Keratinocyte (primary cell): Measurements from ENCODE around the gene FHDC1. TPM values are rescaled to one million over a fixed set of nuclear protein-coding genes. Genes with fewer than 3 reads are reported as not detected.

Experiments
- DNase-seq: peaks from one replicate; pipeline ENCODE4 v3.0.0-alpha.2; 2011; ENCODE audit warnings: low read depth, missing footprints, low spot score
- FAIRE-seq: peaks from 2 replicates; lab custom pipeline; 2011; peaks lifted over from hg19 to GRCh38; lab: Jason Lieb, UNC
- H2AFZ ChIP-seq: 2 replicates; pipeline ENCODE4 v1.6.0; 2012; ENCODE audit warnings: low read length, control low read depth, inconsistent platforms; ENCODE audit not compliant: control insufficient read depth
- H3K27ac ChIP-seq: 2 replicates; pipeline ENCODE4 v1.5.1; 2011; ENCODE audit warnings: low read length; ENCODE audit not compliant: control insufficient read depth, insufficient read depth
- H3K27me3 ChIP-seq: 3 replicates; pipeline ENCODE4 v1.6.0; 2011; ENCODE audit warnings: low read length; ENCODE audit not compliant: control insufficient read depth, insufficient read depth; ENCODE audit errors: extremely low read depth
- H3K36me3 ChIP-seq, 2 experiments: 2 replicates in 1 of 2; 3 replicates in 1 of 2; pipeline ENCODE4 v1.5.1; 2011; ENCODE audit warnings: low read length in 2 of 2, mild to moderate bottlenecking in 1 of 2; ENCODE audit not compliant: control insufficient read depth in 2 of 2, insufficient read depth in 2 of 2; ENCODE audit errors: extremely low read depth in 1 of 2
- H3K4me1 ChIP-seq: 3 replicates; pipeline ENCODE4 v1.5.1; 2011; ENCODE audit warnings: low read length; ENCODE audit not compliant: control insufficient read depth, insufficient read depth; ENCODE audit errors: extremely low read depth
- H3K4me2 ChIP-seq: 3 replicates; pipeline ENCODE4 v1.6.0; 2011; ENCODE audit warnings: low read depth, low read length; ENCODE audit not compliant: control insufficient read depth, insufficient read depth; ENCODE audit errors: extremely low read depth
- H3K4me3 ChIP-seq, 3 experiments: fragments of 200-600 bp in 1 of 3; sonication (generic) in 1 of 3; 2 replicates in 2 of 3; 3 replicates in 1 of 3; pipeline ENCODE4 v1.5.1; 2011 to 2016; ENCODE audit warnings: low read length in 3 of 3, mild to moderate bottlenecking in 3 of 3, control low read depth in 2 of 3, inconsistent platforms in 1 of 3, low read depth in 1 of 3, mixed read lengths in 1 of 3, mixed run types in 1 of 3, moderate library complexity in 1 of 3; ENCODE audit not compliant: control insufficient read depth in 2 of 3, insufficient read depth in 2 of 3; ENCODE audit errors: extremely low read depth in 1 of 3
- H3K79me2 ChIP-seq: 2 replicates; pipeline ENCODE4 v1.6.0; 2012; ENCODE audit warnings: low read length; ENCODE audit not compliant: control insufficient read depth, insufficient read depth
- H3K9ac ChIP-seq: 3 replicates; pipeline ENCODE4 v1.6.0; 2011; ENCODE audit warnings: low read length; ENCODE audit not compliant: control insufficient read depth, insufficient read depth; ENCODE audit errors: extremely low read depth
- H3K9me1 ChIP-seq: 3 replicates; pipeline ENCODE4 v1.6.0; 2011; ENCODE audit warnings: low read length; ENCODE audit not compliant: control insufficient read depth, insufficient read depth; ENCODE audit errors: extremely low read depth
- H3K9me3 ChIP-seq: 2 replicates; pipeline ENCODE4 v1.5.1; 2012; ENCODE audit warnings: low read depth, low read length; ENCODE audit not compliant: control insufficient read depth
- H4K20me1 ChIP-seq: 3 replicates; pipeline ENCODE4 v1.6.0; 2011; ENCODE audit warnings: low read length; ENCODE audit not compliant: control insufficient read depth, insufficient read depth; ENCODE audit errors: extremely low read depth
- EZH2 ChIP-seq: IDR thresholded peaks from one replicate; pipeline ENCODE4 v1.6.1; 2012; ENCODE audit warnings: inconsistent platforms, mild to moderate bottlenecking, low read length, moderate library complexity
- dilution Hi-C: fragments of 300-500 bp; cut with MboI; formaldehyde crosslinking; loops from one replicate; pipeline ENCODE4 v1.7.0; 2020; ENCODE audit warnings: low sequenced_read_pairs; ENCODE audit not compliant: extremely low pct_ligation_motif_present
- polyA plus RNA-seq, 5 experiments: library from polyadenylated mRNA; depleted of rRNA in 3 of 5; stranded (reverse) in 3 of 5; stranded (forward) in 1 of 5; unstranded in 1 of 5; fragments of >200 nt; gene quantifications; 1 replicate in 1 of 5; 2 replicates in 3 of 5; 3 replicates in 1 of 5; pipeline versions ENCODE4 v1.2.1 to v1.2.3, GENCODE V29; 2011 to 2012; ENCODE audit warnings: missing spikeins in 2 of 5, low read depth in 1 of 5, low replicate concordance in 1 of 5
- TF ChIP-seq, protein P1 (sequence below), 3 experiments: IDR thresholded peaks in 1 of 3; conservative IDR thresholded peaks in 1 of 3; optimal IDR thresholded peaks in 1 of 3; 2 replicates in 2 of 3; 3 replicates in 1 of 3; pipeline versions ENCODE3 to v1.5.1; 2011; ENCODE audit warnings: low read length in 3 of 3, mild to moderate bottlenecking in 3 of 3, moderate library complexity in 2 of 3, control low read depth in 1 of 3, inconsistent platforms in 1 of 3; ENCODE audit not compliant: insufficient read depth in 2 of 3; ENCODE audit errors: extremely low read depth in 1 of 3

FHDC1 gene
- polyA plus RNA-seq, 1 donor (not counting 4 experiments of a cell fraction or from before 2014, with no cell fraction given) = 1.6 TPM

DNA sequence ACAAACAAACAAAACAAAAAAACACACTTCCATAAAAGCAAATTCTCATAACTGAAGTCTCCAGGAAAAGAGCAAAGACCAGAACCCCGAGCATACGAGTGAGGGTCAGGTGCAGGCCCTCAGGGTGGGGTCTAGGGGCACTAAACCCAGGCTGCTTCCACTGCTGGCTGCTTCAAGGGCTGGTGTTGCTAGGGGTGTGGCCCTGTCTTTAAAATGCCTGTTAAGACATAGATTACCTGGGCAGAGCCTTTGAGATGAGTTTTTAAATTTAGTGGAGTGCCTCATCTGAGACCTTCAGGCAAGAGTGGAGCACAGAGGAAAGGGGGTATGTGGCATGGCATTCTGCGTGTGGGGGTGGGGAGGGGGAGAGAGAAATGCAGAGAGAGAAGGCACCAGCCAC is 87.0 kb downstream of the FHDC1 start:
- DNase-seq (no peak), FAIRE-seq (no peak)
- Histone ChIP-seq H3K4me1 (peaks cover 26% of the 10 kb centered on the region), H3K9ac (peak overlapping the region; percentile 58), H4K20me1 (no peaks in the 10 kb centered on the region), H3K36me3 (no peaks in the 10 kb centered on the region), H3K27me3 (no peaks in the 10 kb centered on the region), H3K9me3 (peaks cover 6% of the 10 kb centered on the region), H3K27ac (peak overlapping the region; percentile 64), H3K9me1 (no peaks in the 10 kb centered on the region), H2AFZ (peak overlapping the region; percentile 72), H3K4me2 (peak overlapping the region; percentile 83), H3K79me2 (no peaks in the 10 kb centered on the region), H3K4me3 (peak overlapping the region in 1 of 3 experiments; percentile 27)
- TF ChIP-seq, protein P1, sequence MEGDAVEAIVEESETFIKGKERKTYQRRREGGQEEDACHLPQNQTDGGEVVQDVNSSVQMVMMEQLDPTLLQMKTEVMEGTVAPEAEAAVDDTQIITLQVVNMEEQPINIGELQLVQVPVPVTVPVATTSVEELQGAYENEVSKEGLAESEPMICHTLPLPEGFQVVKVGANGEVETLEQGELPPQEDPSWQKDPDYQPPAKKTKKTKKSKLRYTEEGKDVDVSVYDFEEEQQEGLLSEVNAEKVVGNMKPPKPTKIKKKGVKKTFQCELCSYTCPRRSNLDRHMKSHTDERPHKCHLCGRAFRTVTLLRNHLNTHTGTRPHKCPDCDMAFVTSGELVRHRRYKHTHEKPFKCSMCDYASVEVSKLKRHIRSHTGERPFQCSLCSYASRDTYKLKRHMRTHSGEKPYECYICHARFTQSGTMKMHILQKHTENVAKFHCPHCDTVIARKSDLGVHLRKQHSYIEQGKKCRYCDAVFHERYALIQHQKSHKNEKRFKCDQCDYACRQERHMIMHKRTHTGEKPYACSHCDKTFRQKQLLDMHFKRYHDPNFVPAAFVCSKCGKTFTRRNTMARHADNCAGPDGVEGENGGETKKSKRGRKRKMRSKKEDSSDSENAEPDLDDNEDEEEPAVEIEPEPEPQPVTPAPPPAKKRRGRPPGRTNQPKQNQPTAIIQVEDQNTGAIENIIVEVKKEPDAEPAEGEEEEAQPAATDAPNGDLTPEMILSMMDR (optimal IDR thresholded peaks at IDR 0.05 in 1 of 3, IDR thresholded peaks at IDR 0.05 in 1 of 3, conservative IDR thresholded peaks at IDR 0.05 in 1 of 3; ENCODE audit: extremely low read depth in 1 of 3, insufficient read depth in 2 of 3, low read length in 3 of 3) = no peak
- TF ChIP-seq EZH2 = no peak
- dilution Hi-C loops = no loop called here

DNA sequence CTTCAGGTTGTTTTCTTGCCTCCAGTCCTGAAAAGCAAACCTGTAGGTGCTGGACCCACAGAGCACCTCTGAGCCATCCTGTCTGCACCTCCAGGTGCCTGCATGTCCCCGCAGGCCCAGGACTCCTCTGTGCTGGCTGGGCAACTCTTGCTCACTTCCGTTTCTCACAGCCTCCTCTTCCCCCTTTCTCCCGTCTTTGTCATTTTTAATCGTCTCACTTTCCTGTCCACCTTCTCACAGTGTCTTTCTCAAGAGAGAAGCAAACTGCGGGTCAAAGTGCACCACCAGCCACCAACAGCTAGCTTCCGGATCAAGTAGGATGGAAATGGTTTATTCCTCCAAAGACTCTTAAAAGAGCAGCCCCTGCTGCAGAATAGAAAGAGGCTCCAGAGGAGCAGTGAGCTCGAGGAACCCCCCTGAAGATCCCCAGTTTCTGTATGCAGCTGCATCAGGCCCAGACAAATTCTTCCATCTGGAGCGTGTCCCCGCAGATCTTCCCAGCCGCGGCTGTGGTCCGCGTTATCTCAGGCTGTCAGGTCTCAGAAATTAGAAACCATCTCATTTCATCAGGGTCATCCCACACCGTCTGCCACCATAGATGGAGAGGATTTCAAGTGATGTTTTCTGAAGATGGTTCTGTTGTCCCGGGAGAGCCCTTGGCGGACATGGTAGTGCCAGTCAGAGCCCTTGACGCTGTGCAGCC is 87.7 kb downstream of the FHDC1 start:
- H3K27ac ChIP-seq = peak overlapping the region; percentile 64
- H4K20me1 ChIP-seq = no peaks in the 10 kb centered on the region
- H3K9me3 ChIP-seq = peaks cover 6% of the 10 kb centered on the region
- no peaks in the 10 kb centered on the region for H3K36me3 ChIP-seq
- H3K9me1 ChIP-seq = no peaks in the 10 kb centered on the region
- peak overlapping the region; percentile 72 for H2AFZ ChIP-seq
- TF ChIP-seq, protein P1 (optimal IDR thresholded peaks at IDR 0.05 in 1 of 3, IDR thresholded peaks at IDR 0.05 in 1 of 3, conservative IDR thresholded peaks at IDR 0.05 in 1 of 3; ENCODE audit: extremely low read depth in 1 of 3, insufficient read depth in 2 of 3, low read length in 3 of 3) = no peak
- TF ChIP-seq EZH2 = no peak
- H3K4me1 ChIP-seq = peaks cover 26% of the 10 kb centered on the region
- dilution Hi-C loops = no loop called here
- FAIRE-seq (peak; percentile 98), DNase-seq (peak; percentile 61)
- H3K79me2 ChIP-seq = no peaks in the 10 kb centered on the region
- peak overlapping the region; percentile 58 for H3K9ac ChIP-seq
- H3K27me3 ChIP-seq = no peaks in the 10 kb centered on the region
- peak overlapping the region in 2 of 3 experiments; percentile 9 to 18 for H3K4me3 ChIP-seq
- peak overlapping the region; percentile 83 for H3K4me2 ChIP-seq
